Middle frontal gyrus (tissue), 1 donor: Measurements from ENCODE around the gene FAAP100.
"Not testable (repeated sequence)": the region's sequence is repeated elsewhere in the genome, so short reads cannot be mapped to it uniquely, and the experiment has no call there.

ENCODE experiments used
- DNase-seq: peaks from one replicate; pipeline ENCODE4 v3.0.0-alpha.2; 2015; ENCODE audit warnings: low spot score; ENCODE audit errors: extremely low spot score

FAAP100 gene

DNA sequence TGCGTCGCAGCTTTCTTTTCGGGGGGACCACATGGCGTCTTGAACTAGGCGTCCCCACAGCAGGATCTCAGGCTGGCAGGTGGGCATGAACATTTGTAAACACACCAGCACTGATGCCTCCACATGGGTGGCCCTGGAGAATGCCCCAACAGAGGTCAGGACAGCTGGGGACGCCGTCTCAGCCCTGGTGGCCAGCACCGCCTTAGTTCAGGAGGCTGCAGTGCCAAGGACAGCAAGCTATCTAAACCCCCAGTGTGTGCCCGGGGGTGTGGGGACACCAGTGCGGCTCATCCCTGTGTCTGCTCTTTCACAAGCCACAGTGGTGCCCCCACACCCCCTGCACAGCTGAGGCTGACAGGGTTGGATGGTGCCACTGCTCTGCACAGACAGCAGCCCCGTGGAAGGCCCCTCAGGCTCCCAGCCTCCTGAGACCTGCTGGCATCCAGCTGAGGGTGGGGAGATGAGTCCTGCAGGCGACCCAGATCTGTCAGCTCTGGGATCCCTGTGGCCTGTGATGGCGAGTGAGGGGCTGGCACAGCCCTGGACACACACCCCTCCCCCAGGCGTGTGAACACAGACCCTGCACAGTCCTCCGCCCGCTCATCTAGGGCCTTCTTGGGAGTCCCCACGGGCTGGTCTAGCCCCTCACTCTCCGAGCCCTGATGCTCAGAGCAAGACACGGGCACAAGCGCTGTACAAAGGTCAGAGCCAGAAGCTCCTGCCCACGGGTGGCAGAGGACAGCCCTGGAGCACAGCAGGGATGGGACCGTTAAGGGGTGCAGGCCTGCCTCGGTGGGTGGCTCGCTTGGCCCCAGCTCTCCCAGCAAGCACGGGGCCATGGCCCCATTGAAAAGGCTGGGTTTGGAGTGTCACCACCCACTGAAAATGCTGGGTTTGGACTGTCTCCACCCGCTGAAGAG, 13.2 kb downstream of the FAAP100 start:
- no peak for DNase-seq

GRCh38 chr17:81537856-81538555, 14.1 kb downstream of the FAAP100 start:
- DNase-seq, result no peak

GRCh38 chr17:81537343-81537855, 14.8 kb downstream of the FAAP100 start:
- no peak for DNase-seq

DNA sequence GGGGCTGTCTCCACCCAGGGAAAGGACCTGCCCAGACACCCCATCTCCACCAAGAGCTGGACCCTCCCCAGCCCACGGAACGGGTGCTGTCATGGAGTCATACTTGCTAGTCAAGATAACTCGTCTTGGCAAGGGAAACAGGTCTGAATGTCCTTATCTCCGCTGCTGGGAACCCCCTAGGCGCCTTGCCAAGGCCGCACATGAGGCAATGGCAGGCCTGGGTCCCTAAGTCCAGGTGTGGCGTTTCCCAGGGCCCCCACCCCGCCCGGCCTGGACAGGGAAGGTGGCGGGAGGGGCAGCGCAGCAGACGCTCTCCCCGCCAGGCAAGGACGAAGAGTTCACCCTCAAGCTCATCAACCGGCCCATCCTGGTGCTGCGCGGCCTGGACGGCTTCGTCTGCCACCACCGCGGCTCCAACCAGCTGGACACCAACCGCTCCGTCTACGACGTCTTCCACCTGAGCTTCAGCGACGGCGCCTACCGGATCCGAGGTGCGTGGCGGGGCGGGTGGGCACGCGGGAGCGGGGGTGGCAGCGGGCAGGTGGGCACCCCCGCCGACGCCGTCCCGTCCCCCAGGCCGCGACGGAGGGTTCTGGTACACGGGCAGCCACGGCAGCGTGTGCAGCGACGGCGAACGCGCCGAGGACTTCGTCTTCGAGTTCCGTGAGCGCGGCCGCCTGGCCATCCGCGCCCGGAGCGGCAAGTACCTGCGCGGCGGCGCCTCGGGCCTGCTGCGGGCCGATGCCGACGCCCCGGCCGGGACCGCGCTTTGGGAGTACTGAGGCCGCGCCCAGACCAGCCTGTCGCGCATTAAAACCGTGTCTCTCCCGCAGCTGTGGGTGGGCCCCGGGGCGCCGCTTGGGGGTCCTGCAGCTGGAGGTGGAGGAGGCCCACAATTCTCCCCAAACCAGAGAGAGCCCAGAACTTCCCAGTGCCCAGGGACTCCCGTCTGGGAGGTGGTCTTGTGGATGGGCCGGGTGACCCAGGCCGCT, 15.6 kb downstream of the FAAP100 start:
- no peak for DNase-seq

- no peak for DNase-seq
Measured at GRCh38 chr17:81535480-81536298, 16.5 kb downstream of the FAAP100 start.

GRCh38 chr17:81535007-81535328, 17.2 kb downstream of the FAAP100 start:
- no peak for DNase-seq

DNA sequence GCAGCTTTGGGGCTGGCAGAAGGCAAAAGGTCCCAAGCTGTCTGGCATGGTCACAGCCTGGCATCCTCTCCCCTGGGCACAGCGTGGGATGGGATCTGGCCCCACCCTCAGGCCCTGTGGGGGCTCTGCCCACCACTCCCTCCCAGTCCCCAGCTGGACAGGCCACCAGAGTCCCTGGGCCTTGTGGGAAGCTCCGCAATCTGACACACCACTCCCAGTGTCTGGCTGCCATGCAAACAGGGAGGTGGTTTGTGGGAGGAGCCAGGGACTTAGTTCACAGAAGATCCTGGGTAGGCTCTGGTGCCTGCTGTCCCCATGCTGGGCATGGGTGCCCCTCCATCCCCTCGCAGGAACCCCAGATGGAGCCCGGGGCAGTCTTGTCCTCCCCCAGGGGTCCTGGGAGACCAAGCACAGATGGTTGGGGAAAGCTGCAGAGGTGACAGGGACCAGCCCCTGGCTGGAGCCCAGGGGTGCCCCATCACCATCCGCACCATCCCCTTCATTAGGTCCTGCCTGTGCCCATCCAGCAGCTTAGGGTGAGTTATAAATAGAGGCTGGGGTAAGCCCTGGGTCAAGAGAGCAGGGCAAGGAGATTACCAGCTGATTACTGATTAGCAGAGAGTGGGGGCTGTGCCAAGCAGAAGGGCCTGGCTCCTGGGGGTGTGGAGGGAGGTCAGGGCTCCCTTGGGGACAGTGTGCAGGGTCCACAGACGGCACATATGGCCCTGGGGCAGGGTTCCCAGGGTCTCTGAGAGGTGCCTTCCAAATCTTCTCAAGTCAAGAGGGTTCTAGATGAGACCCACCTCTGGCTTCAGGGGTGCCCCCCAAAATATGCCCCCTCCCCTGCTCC, 17.8 kb downstream of the FAAP100 start:
- no peak for DNase-seq

DNA sequence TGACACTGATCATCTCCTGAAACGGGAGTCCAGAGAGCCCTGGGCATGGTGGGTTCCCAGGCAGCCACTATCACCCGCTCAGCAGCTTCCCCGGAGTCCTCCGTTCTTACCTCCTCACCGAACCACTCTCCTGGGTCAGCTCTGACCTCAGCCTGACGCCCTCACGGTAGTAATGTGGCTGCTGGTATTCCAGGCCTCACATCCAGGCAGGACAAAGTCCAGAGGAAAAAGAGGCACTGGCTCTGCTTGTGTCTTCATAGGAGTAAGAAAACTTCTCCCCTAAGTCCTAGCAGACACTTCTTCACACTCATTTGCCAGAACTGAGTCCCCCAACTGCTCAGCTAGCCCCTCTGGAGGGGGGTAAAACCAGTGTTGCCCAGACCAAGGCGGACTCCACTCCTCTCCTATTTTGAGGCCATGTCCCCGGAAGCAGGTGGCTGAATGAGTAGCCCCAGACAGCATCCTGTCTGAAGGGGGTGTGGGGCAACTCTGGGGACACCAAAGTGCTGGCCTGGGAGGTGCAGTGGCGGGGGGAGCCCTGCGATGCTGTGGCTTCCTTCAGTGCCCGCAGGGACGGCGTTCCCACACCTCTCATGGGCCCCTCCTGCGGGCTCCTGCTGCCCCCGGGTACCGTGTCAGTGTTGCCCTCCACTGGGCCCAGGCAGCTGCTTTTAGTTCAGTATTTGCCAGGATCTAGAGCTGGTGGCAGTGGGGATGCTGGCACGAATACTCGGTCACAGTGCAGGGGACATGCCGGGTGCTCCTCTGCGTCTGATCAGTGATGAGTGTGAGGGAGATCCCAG, 18.6 kb downstream of the FAAP100 start:
- DNase-seq, result no peak

DNA sequence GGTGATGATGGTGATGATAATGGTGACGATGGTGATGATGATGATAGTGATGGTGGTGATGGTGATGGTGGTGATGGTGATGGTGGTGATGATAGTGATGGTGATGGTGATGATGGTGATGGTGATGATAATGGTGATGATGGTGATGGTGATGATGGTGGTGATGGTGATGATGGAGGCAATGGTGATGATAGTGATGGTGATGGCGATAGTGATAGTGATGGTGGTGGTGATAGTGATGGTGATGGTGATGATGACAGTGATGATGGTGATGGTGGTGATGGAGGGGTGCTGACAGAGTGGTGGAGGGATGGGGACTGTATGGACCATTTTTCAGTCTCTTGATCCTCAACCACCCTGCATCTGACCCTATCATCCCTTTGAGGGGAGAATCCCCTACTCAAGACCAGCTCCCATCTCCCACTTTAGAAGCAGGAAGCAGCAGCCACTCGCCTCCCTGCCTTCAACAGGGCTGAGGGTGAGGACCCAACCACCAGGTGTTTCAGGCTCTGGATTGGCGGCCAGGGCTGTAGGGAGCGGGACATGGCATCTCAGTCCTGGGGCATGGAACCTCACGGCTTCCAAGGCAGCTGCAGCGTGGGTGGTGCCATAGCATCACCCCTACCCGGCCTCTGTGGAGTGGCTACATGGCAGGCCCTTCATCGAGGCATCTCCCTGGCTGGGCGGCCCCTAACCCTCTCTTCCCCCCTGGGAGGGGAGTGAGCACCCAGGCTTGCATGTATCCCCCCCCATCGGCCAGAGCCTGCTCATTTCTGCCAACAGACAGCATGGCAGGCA, 19.5 kb downstream of the FAAP100 start:
- DNase-seq, result no peak

- DNase-seq, result not testable (repeated sequence)
Measured at GRCh38 chr17:81531998-81532404, 20.2 kb downstream of the FAAP100 start.

DNA sequence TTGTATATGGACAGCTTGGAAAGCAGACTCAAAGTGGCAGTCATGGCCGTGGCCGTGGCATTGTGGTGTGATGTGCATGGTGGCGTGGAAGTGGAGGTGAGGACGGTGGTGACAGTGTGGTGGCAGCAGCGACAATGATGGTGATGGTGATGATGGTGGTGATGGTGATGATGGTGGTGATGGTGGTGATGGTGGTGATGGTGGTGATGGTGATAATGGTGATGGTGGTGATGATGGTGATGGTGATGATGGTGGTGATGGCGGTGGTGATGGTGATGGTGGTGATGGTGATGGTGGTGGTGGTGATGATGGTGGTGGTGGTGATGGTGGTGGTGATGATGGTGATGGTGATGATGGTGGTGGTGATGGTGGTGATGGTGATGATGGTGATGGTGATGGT, 21.1 kb downstream of the FAAP100 start:
- DNase-seq, result not testable (repeated sequence)

GRCh38 chr17:81529437-81529803, 22.7 kb downstream of the FAAP100 start:
- no peak for DNase-seq

DNA sequence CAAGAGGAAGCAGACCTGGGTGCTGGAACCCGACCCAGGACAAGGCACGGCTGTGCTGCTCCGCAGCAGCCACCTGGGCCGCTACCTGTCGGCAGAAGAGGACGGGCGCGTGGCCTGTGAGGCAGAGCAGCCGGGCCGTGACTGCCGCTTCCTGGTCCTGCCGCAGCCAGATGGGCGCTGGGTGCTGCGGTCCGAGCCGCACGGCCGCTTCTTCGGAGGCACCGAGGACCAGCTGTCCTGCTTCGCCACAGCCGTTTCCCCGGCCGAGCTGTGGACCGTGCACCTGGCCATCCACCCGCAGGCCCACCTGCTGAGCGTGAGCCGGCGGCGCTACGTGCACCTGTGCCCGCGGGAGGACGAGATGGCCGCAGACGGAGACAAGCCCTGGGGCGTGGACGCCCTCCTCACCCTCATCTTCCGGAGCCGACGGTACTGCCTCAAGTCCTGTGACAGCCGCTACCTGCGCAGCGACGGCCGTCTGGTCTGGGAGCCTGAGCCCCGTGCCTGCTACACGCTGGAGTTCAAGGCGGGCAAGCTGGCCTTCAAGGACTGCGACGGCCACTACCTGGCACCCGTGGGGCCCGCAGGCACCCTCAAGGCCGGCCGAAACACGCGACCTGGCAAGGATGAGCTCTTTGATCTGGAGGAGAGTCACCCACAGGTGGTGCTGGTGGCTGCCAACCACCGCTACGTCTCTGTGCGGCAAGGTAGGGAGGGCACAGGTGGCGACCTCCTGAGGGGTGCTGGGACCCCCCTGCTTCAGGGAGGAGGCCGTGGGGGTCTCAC, 23.3 kb downstream of the FAAP100 start:
- DNase-seq, result no peak

- no peak for DNase-seq
Measured at GRCh38 chr17:81528384-81528650, 23.8 kb downstream of the FAAP100 start.

DNA sequence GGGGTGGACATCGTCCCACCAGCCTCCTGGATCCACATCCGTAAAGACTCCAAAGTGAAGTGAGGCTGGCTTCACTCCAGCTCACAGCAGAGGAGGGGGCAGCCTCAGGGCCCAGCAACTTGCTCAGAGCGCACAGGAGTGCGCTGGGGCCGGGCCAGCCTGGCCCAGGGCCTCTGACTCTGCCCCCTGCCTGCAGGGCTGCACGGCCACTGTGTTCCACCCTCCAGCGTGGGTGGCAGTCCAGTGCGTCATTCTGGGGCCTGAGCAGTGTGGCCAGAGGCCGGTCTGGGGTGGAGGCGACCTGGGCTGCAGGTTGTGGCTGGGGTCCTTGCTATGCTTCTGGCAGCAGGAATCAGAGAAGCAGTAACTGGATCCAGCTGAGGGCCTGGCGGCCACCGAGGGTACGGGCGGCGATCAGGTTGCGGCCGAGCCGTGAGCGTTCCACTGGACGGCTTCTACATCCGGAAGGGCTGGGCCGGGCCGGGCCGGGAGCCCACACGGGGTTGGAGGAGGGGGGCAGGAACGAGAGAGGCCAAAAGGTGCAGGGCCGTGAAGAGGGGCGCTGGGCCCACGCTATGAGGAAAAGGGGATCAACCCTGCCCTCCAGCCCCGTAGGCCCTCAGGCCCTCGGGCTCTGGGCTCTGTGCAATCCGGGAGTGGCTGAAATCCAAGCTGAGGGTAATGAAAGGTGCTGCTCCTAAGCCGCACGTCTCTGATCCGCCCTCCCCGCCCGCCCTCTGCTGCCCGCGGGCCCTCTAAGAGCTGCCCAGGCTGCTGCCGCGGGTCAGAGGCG, 24.4 kb downstream of the FAAP100 start, which contains the start of gene FSCN2:
FSCN2 (plus strand) TSS at position 787 of the 793 bp plus-strand sequence. CDS start 155 bp downstream, outside the sequence.
- DNase-seq, result no peak
